Kidney (tissue), 14 donors: ENCODE results near the gene DHX29. TPM values are rescaled to one million over a fixed set of nuclear protein-coding genes. Genes with fewer than 3 reads are reported as not detected.

Experiments
- DNase-seq, 5 donors: peaks; one replicate each; pipeline ENCODE4 v3.0.0-alpha.2; 2013 to 2020
- FAIRE-seq: peaks from 2 replicates; lab custom pipeline; 2012; peaks lifted over from hg19 to GRCh38; lab: Jason Lieb, UNC
- H3K27ac ChIP-seq, 2 donors: one replicate each; pipeline ENCODE4 v1.7.0; 2013; ENCODE audit warnings: low read depth in 2 of 2, low read length in 2 of 2, inconsistent platforms in 1 of 2
- H3K27me3 ChIP-seq: one replicate; pipeline ENCODE4 v1.7.1; 2013; ENCODE audit warnings: low read length, inconsistent platforms; ENCODE audit not compliant: control insufficient read depth, insufficient read depth
- H3K36me3 ChIP-seq, 3 donors: one replicate each; pipeline versions ENCODE4 v1.7.0 to v1.7.1; 2013; ENCODE audit warnings: low read length in 3 of 3, control low read depth in 1 of 3, inconsistent platforms in 1 of 3; ENCODE audit not compliant: insufficient read depth in 3 of 3, control insufficient read depth in 2 of 3
- H3K4me1 ChIP-seq, 3 donors: one replicate each; pipeline versions ENCODE4 v1.7.0 to v1.7.1; 2013; ENCODE audit warnings: low read length in 3 of 3, inconsistent platforms in 1 of 3, low read depth in 1 of 3; ENCODE audit not compliant: control insufficient read depth in 2 of 3, insufficient read depth in 2 of 3
- H3K4me3 ChIP-seq, 3 donors: one replicate each; pipeline versions ENCODE4 v1.7.0 to v1.8.1; 2013; ENCODE audit warnings: low read length in 3 of 3, control low read depth in 1 of 3, inconsistent platforms in 1 of 3
- H3K9ac ChIP-seq, 3 donors: one replicate each; pipeline versions ENCODE4 v1.7.0 to v1.7.1; 2013; ENCODE audit warnings: low read length in 3 of 3, control low read depth in 1 of 3, inconsistent platforms in 1 of 3
- H3K9me3 ChIP-seq, 3 donors: one replicate each; pipeline versions ENCODE4 v1.7.0 to v1.7.1; 2013; ENCODE audit warnings: low read length in 3 of 3, control low read depth in 1 of 3, inconsistent platforms in 1 of 3; ENCODE audit not compliant: control insufficient read depth in 2 of 3, insufficient read depth in 1 of 3
- intact Hi-C: fragments of 100-400 bp; cut with DNase I; formaldehyde crosslinking; loops from one replicate; pipeline ENCODE4 v1.11.1; 2022
- polyA plus RNA-seq: library from polyadenylated mRNA; stranded (reverse); fragments of 350-450 nt; fragmentation: Illumina TruSeq; extraction: RNeasy Lipid Tissue Mini Kit (QIAGEN cat#74804); gene quantifications from one replicate; pipeline ENCODE4 v1.2.3, GENCODE V29; 2014; ENCODE audit warnings: low read depth, low replicate concordance; ENCODE audit not compliant: insufficient read depth
- total RNA-seq: library from RNA; stranded (reverse); fragmentation: NEBNext Ultra II Directional; extraction: Animal tissue kit (Norgen Biotek cat#: 25700); gene quantifications from one replicate; pipeline ENCODE4 v1.2.1, GENCODE V29; 2021
- TF ChIP-seq, protein P1 (sequence below): IDR thresholded peaks from 3 replicates; pipeline ENCODE4 v1.5.1; 2012; ENCODE audit warnings: mild to moderate bottlenecking, moderate library complexity, borderline replicate concordance; ENCODE audit not compliant: insufficient read depth; ENCODE audit errors: extremely low read depth
- donor health status: control.
- donor health status: control.
- donor health status: control.
- donor health status: control.
- donor health status: control.
- donor health status: DM: yes; HTN: yes; CAD: no.
- donor health status: Normal renal cell carcinoma (clear cell type).

Gene DHX29
- total and polyA plus RNA-seq, 2 donors from 2014 or later: 13.5 to 28.0 TPM

DNA sequence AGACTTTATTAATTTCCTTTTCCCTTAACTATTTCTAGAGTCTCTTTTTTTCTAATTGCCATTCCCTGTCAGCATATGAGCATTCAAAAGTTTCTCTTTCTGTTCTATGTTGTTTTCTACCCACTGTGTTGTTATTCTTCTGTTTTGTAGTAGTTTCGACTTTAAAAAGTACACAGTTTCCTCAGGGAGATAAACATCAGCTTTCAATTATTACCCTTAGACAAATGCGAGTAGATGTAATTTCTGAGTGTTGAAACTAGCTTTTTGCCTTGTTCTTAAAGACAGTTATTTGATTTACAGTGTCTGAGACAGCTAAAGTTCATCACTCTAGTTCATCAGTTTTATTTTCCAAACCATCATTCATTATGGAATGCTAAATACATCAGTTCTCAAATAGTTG is 19.8 kb upstream of the DHX29 start:
- Histone ChIP-seq H3K27ac (no peak overlapping the region), H3K9me3 (no peaks in the 10 kb centered on the region), H3K9ac (no peak overlapping the region), H3K4me3 (no peak overlapping the region), H3K4me1 (no peaks in the 10 kb centered on the region), H3K27me3 (no peaks in the 10 kb centered on the region), H3K36me3 (peaks cover 0 to 2% (median 0%) of the 10 kb centered on the region in 3 donors)
- no peak for FAIRE-seq
- intact Hi-C loops: loop anchor here (10.0 kb wide), 1 partner anchor 368 kb away; no protein-coding TSS in a partner anchor
- no peak for DNase-seq
- TF ChIP-seq, protein P1, sequence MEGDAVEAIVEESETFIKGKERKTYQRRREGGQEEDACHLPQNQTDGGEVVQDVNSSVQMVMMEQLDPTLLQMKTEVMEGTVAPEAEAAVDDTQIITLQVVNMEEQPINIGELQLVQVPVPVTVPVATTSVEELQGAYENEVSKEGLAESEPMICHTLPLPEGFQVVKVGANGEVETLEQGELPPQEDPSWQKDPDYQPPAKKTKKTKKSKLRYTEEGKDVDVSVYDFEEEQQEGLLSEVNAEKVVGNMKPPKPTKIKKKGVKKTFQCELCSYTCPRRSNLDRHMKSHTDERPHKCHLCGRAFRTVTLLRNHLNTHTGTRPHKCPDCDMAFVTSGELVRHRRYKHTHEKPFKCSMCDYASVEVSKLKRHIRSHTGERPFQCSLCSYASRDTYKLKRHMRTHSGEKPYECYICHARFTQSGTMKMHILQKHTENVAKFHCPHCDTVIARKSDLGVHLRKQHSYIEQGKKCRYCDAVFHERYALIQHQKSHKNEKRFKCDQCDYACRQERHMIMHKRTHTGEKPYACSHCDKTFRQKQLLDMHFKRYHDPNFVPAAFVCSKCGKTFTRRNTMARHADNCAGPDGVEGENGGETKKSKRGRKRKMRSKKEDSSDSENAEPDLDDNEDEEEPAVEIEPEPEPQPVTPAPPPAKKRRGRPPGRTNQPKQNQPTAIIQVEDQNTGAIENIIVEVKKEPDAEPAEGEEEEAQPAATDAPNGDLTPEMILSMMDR: no peak

DNA sequence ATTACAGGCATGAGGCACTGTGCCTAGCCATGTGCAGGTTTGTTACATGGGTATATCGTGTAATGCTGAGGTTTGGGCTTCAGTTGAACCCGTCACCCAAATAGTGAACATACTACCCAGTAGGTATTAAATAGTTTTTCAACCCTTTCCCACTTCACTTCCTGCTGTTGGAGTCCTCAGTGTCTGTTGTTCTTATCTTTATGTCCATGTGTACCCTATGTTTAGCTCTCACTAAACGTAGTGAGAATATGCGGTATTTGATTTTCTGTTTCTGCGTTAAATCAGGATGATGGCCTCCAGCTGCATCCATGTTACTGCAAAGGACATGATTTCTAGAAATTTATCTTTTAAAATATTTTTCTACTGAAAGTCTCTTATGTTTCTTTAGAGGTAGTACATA is 18.1 kb upstream of the DHX29 start:
- DNase-seq (no peak), FAIRE-seq (no peak)
- Histone ChIP-seq H3K4me3 (no peak overlapping the region), H3K9me3 (no peaks in the 10 kb centered on the region), H3K36me3 (peaks cover 0 to 2% (median 0%) of the 10 kb centered on the region in 3 donors), H3K27me3 (no peaks in the 10 kb centered on the region), H3K4me1 (no peaks in the 10 kb centered on the region), H3K9ac (no peak overlapping the region), H3K27ac (no peak overlapping the region)
- intact Hi-C loops: loop anchor here (10.0 kb wide), 1 partner anchor 369 kb away; no protein-coding TSS in a partner anchor
- TF ChIP-seq, protein P1: no peak

DNA sequence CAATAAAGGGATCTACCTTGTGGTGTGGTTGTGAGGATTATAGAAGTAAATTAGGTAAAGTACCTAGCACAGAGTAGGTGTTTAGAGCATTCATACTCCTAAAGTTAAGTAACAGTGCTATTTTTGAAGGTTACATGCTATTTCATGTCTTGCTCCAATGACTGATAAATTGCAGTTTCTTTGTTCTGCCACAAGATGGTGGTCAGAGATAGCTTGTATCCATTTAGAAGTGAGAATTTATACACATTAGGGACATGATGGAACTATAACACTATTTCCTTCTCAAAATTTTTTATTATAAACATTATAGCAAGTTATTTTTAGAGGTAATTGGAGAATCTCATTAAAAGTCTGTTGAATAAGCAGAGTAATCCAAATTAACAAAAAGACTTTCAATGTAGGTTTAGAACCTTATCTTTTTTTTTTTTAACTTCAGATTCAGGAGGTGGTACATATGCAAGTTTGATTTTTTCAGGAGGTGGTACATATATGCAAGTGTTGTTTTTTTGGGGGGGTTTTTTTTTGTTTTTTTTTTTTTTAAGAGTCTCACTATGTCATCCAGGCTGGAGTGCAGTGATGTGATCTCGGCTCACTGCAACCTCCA is 17.4 kb upstream of the DHX29 start:
- intact Hi-C loops: loop anchor here (10.0 kb wide), 1 partner anchor 370 kb away; no protein-coding TSS in a partner anchor
- DNase-seq: peak in 2 of 5 donors; percentile 30 to 67
- H3K27ac ChIP-seq: no peak overlapping the region

More for the DNA sequence above, 17.4 kb upstream of the DHX29 start:
- H3K9me3 ChIP-seq: no peaks in the 10 kb centered on the region
- no peak overlapping the region for H3K9ac ChIP-seq
- peaks cover 0 to 2% (median 0%) of the 10 kb centered on the region in 3 donors for H3K36me3 ChIP-seq
- H3K4me1 ChIP-seq: no peaks in the 10 kb centered on the region
- no peaks in the 10 kb centered on the region for H3K27me3 ChIP-seq
- no peak overlapping the region for H3K4me3 ChIP-seq
- peak; percentile 95 for FAIRE-seq
- TF ChIP-seq, protein P1: peak; percentile 62
